Mesenchymal stem cell (in vitro differentiated cells and primary cell): ENCODE results near the gene GK2.
A peak's percentile ranks its signal among the peaks of the same experiment; 100 is the strongest.

Experiments used
- DNase-seq: peaks from one replicate; pipeline ENCODE4 v3.0.0-alpha.2; 2013
- H2AFZ ChIP-seq: one replicate; pipeline ENCODE4 v1.6.1; 2013; ENCODE audit warnings: low read depth, mild to moderate bottlenecking, control low read depth, inconsistent platforms, low read length, moderate library complexity
- H2AK5ac ChIP-seq: 2 replicates; pipeline ENCODE4 v1.6.1; 2013; ENCODE audit warnings: low read length, moderate library complexity, mild to moderate bottlenecking, inconsistent platforms; ENCODE audit not compliant: severe bottlenecking
- H2BK120ac ChIP-seq: one replicate; pipeline ENCODE4 v1.6.1; 2013; ENCODE audit warnings: low read depth, mild to moderate bottlenecking, inconsistent platforms, low read length, moderate library complexity
- H2BK12ac ChIP-seq, 2 experiments: one replicate each; pipeline ENCODE4 v1.6.1; 2013; ENCODE audit warnings: inconsistent platforms in 2 of 2, low read length in 2 of 2, mild to moderate bottlenecking in 2 of 2, moderate library complexity in 2 of 2, control low read depth in 1 of 2
- H2BK15ac ChIP-seq: one replicate; pipeline ENCODE4 v1.6.1; 2013; ENCODE audit warnings: mild to moderate bottlenecking, low read depth, inconsistent platforms; ENCODE audit not compliant: poor library complexity, severe bottlenecking
- H2BK5ac ChIP-seq: 2 replicates; pipeline ENCODE4 v1.6.1; 2013; ENCODE audit warnings: low read depth, mild to moderate bottlenecking, low read length, control low read depth, inconsistent platforms; ENCODE audit not compliant: poor library complexity, severe bottlenecking
- H3K14ac ChIP-seq, 2 experiments: one replicate each; pipeline ENCODE4 v1.6.1; 2013; ENCODE audit warnings: inconsistent platforms in 2 of 2, low read length in 2 of 2, control low read depth in 1 of 2, mild to moderate bottlenecking in 1 of 2, moderate library complexity in 1 of 2
- H3K18ac ChIP-seq, 2 experiments: one replicate each; pipeline ENCODE4 v1.6.1; 2013; ENCODE audit warnings: inconsistent platforms in 2 of 2, low read length in 2 of 2, control low read depth in 1 of 2, low read depth in 1 of 2, mild to moderate bottlenecking in 1 of 2
- H3K23ac ChIP-seq, 2 experiments: one replicate each; pipeline ENCODE4 v1.6.1; 2013; ENCODE audit warnings: inconsistent platforms in 2 of 2, low read length in 2 of 2, mild to moderate bottlenecking in 2 of 2, moderate library complexity in 2 of 2, control low read depth in 1 of 2
- H3K27ac ChIP-seq: 2 replicates; pipeline ENCODE4 v1.5.1; 2013; ENCODE audit warnings: mild to moderate bottlenecking, moderate library complexity, low read length, control low read depth, inconsistent platforms; ENCODE audit not compliant: poor library complexity, severe bottlenecking
- H3K27me3 ChIP-seq, 2 experiments: 2 replicates each; pipeline versions ENCODE4 v1.6.1 to v1.7.0; 2013; ENCODE audit warnings: low read length in 2 of 2, mild to moderate bottlenecking in 2 of 2, moderate library complexity in 2 of 2, control low read depth in 1 of 2, inconsistent platforms in 1 of 2; ENCODE audit not compliant: control insufficient read depth in 1 of 2, insufficient read depth in 1 of 2
- H3K36me3 ChIP-seq, 2 experiments: 2 replicates each; pipeline versions ENCODE4 v1.6.1 to v1.7.0; 2013; ENCODE audit warnings: low read length in 2 of 2, control low read depth in 1 of 2, inconsistent platforms in 1 of 2, low read depth in 1 of 2, mild to moderate bottlenecking in 1 of 2; ENCODE audit not compliant: insufficient read depth in 2 of 2, control insufficient read depth in 1 of 2
- H3K4ac ChIP-seq, 2 experiments: one replicate each; pipeline ENCODE4 v1.6.1; 2013; ENCODE audit warnings: inconsistent platforms in 2 of 2, low read length in 2 of 2, mild to moderate bottlenecking in 2 of 2, moderate library complexity in 2 of 2, control low read depth in 1 of 2, low read depth in 1 of 2
- H3K4me1 ChIP-seq: 2 replicates; pipeline ENCODE4 v1.6.1; 2013; ENCODE audit warnings: low read depth, low read length, control low read depth; ENCODE audit not compliant: control insufficient read depth, insufficient read depth
- H3K4me2 ChIP-seq: 2 replicates; pipeline ENCODE4 v1.6.1; 2013; ENCODE audit warnings: low read length, mild to moderate bottlenecking, inconsistent platforms; ENCODE audit not compliant: poor library complexity, severe bottlenecking
- H3K4me3 ChIP-seq, 2 experiments: 2 replicates each; pipeline versions ENCODE4 v1.5.1 to v1.7.0; 2013; ENCODE audit warnings: low read length in 2 of 2, mild to moderate bottlenecking in 2 of 2, control low read depth in 1 of 2, low read depth in 1 of 2; ENCODE audit not compliant: insufficient read depth in 1 of 2
- H3K79me1 ChIP-seq: replicated peaks from 2 replicates; pipeline ENCODE4 v1.6.1; 2013; ENCODE audit warnings: mild to moderate bottlenecking, control low read depth, low read length, inconsistent platforms; ENCODE audit not compliant: poor library complexity, severe bottlenecking
- H3K9ac ChIP-seq: 2 replicates; pipeline ENCODE4 v1.7.0; 2013; ENCODE audit warnings: mild to moderate bottlenecking, low read length, moderate library complexity
- H3K9me3 ChIP-seq: 2 replicates; pipeline ENCODE4 v1.7.0; 2013; ENCODE audit warnings: mild to moderate bottlenecking, low read length; ENCODE audit not compliant: control insufficient read depth
- H4K8ac ChIP-seq: one replicate; pipeline ENCODE4 v1.6.1; 2013; ENCODE audit warnings: inconsistent platforms, mild to moderate bottlenecking, low read length, moderate library complexity
- H4K91ac ChIP-seq: one replicate; pipeline ENCODE4 v1.6.1; 2013; ENCODE audit warnings: mild to moderate bottlenecking, low read length, inconsistent platforms
- WGBS: methylation state at CpG from one replicate; pipeline ENCODE4 v1.1.7; 2013; ENCODE audit warnings: mixed read lengths; 5-methylcytosine and 5-hydroxymethylcytosine counted together

GK2 gene

DNA sequence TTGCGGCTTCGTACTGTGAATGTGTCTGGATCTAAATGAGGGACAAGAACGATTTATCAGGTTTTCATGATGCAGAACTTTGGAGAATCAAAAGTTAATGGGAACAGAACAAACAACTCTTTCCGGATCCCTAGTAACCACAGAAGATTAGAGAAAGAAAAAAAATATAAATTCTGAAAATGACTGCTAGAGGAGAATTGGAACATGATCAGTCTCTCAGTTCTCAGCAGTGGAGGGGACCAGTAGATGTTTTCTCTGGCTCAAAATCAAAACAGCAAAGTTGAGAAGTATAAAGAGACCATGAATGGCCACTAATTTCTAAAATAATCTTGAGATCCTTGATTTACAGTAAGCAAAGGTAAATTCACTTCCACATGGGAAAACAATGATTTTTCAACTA is 38.1 kb upstream of the GK2 start:
- Histone ChIP-seq H2AK5ac (no peak overlapping the region), H2BK120ac (no peak overlapping the region), H2BK12ac (no peak overlapping the region), H3K27ac (no peak overlapping the region), H4K8ac (no peak overlapping the region), H2BK5ac (no peak overlapping the region), H4K91ac (no peak overlapping the region), H3K23ac (no peak overlapping the region), H3K4ac (no peak overlapping the region), H2AFZ (no peak overlapping the region), H3K9ac (no peak overlapping the region), H3K79me1 (no peaks in the 10 kb centered on the region), H3K4me1 (peaks cover 2% of the 10 kb centered on the region), H3K4me2 (no peak overlapping the region), H3K36me3 (no peaks in the 10 kb centered on the region), H3K18ac (no peak overlapping the region), H3K27me3 (no peaks in the 10 kb centered on the region), H2BK15ac (no peak overlapping the region), H3K9me3 (no peaks in the 10 kb centered on the region), H3K14ac (no peak overlapping the region), H3K4me3 (no peak overlapping the region)
- no peak for DNase-seq
- 96% methylated on average over 3 of the region's 4 CpGs for WGBS

DNA sequence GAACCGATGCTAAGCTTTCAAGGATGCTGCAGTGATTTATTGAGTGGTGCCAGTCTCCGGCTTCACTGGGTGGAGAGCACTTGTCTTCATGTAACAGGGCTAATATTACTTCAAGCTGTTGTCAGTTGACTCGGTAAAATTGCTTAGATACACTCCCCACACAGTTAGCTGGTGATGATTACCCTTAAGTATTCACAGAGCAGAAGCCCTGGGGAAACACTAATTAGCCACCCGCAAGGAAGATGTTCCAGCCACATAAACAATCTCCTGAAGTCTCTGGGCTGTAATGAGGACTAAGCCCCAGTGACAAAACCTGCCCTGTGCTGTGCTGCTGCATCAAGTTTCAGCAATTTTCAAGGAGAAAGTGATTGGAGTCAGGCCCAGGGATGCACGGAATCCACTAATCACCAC is 37.3 kb upstream of the GK2 start:
- H3K14ac ChIP-seq, result no peak overlapping the region
- H3K4me1 ChIP-seq, result peaks cover 2% of the 10 kb centered on the region
- H3K27ac ChIP-seq, result peak overlapping the region; percentile 72
- H2AK5ac ChIP-seq, result no peak overlapping the region
- no peak overlapping the region for H3K9ac ChIP-seq
- H2BK15ac ChIP-seq, result no peak overlapping the region
- H3K18ac ChIP-seq, result no peak overlapping the region
- no peak overlapping the region for H4K8ac ChIP-seq
- H3K23ac ChIP-seq, result no peak overlapping the region
- no peak overlapping the region for H3K4ac ChIP-seq
- H3K79me1 ChIP-seq, result no peaks in the 10 kb centered on the region
- no peak overlapping the region for H2AFZ ChIP-seq
- WGBS, result 19% methylated on average over 5 of the region's 5 CpGs
- H3K4me3 ChIP-seq, result no peak overlapping the region
- no peaks in the 10 kb centered on the region for H3K36me3 ChIP-seq
- no peak overlapping the region for H2BK120ac ChIP-seq
- no peak overlapping the region for H2BK12ac ChIP-seq
- H3K27me3 ChIP-seq, result no peaks in the 10 kb centered on the region
- H4K91ac ChIP-seq, result no peak overlapping the region
- DNase-seq, result peak; percentile 8
- no peaks in the 10 kb centered on the region for H3K9me3 ChIP-seq
- H3K4me2 ChIP-seq, result peak overlapping the region; percentile 34
- H2BK5ac ChIP-seq, result no peak overlapping the region

DNA sequence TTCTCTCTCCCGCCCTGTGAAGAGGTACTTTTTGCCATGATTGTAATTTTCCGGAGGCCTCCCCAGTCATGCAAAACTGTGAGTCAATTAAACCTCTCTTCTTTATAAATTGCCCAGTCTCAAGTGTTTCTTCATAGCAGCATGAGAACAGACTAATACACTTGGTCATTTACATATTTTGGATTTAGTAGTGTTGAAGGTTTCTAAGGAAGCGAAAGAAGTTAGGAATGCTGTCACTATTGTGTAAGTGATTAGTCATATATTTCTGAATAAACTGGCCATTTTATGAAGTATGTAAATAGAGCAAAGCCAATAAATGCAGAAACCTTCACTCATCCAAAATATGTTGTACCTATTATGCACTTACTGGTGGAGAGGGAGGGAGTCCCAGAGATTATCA is 34.4 kb upstream of the GK2 start:
- H3K9me3 ChIP-seq, result no peaks in the 10 kb centered on the region
- H3K4me2 ChIP-seq, result no peak overlapping the region
- H2BK15ac ChIP-seq, result no peak overlapping the region
- H3K23ac ChIP-seq, result no peak overlapping the region
- no peak overlapping the region for H3K9ac ChIP-seq
- H4K91ac ChIP-seq, result no peak overlapping the region
- no peak overlapping the region for H4K8ac ChIP-seq
- no peak overlapping the region for H3K18ac ChIP-seq
- H2AK5ac ChIP-seq, result no peak overlapping the region
- peaks cover 2% of the 10 kb centered on the region for H3K4me1 ChIP-seq
- no peak overlapping the region for H3K27ac ChIP-seq
- no peak overlapping the region for H2BK120ac ChIP-seq
- DNase-seq, result peak; percentile 7
- no peaks in the 10 kb centered on the region for H3K27me3 ChIP-seq
- 98% methylated on average over 3 of the region's 3 CpGs for WGBS
- H2BK12ac ChIP-seq, result no peak overlapping the region
- H3K36me3 ChIP-seq, result no peaks in the 10 kb centered on the region
- H2AFZ ChIP-seq, result no peak overlapping the region
- no peak overlapping the region for H2BK5ac ChIP-seq
- H3K79me1 ChIP-seq, result no peaks in the 10 kb centered on the region
- no peak overlapping the region for H3K14ac ChIP-seq
- H3K4ac ChIP-seq, result no peak overlapping the region
- no peak overlapping the region for H3K4me3 ChIP-seq

DNA sequence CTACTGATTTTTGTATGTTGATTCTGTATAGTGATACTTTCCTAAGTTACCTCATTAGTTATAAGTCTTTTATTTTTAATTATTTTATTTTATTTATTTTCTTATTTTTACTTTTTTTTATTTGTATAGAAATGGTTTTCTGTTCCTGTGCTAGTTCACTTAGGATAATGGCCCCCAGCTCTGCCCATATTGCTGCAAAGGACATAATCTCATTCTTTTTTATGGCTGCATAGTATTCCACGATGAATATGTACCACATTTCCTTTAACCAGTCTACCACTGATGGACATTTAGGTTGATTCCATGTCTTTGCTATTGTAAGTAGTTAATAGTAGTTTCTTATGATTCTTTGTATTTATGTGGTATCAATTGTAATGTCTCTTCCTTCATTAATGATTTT is 31.5 kb upstream of the GK2 start:
- Histone ChIP-seq H3K18ac (no peak overlapping the region), H3K27me3 (no peaks in the 10 kb centered on the region), H3K4ac (no peak overlapping the region), H3K14ac (no peak overlapping the region), H3K9ac (no peak overlapping the region), H4K91ac (no peak overlapping the region), H3K4me2 (no peak overlapping the region), H2BK120ac (no peak overlapping the region), H2AK5ac (no peak overlapping the region), H2AFZ (no peak overlapping the region), H2BK12ac (no peak overlapping the region), H4K8ac (no peak overlapping the region), H3K4me1 (no peaks in the 10 kb centered on the region), H3K27ac (no peak overlapping the region), H3K4me3 (no peak overlapping the region), H3K36me3 (no peaks in the 10 kb centered on the region), H2BK15ac (no peak overlapping the region), H3K79me1 (no peaks in the 10 kb centered on the region), H3K23ac (no peak overlapping the region), H2BK5ac (no peak overlapping the region), H3K9me3 (no peaks in the 10 kb centered on the region)
- no peak for DNase-seq
- no CpG with 5 or more reads among the region's 1 CpG for WGBS
